Endothelial cell (in vitro differentiated cells): ENCODE results near the gene MYO7B. TPM values are rescaled to one million over a fixed set of nuclear protein-coding genes. Genes with fewer than 3 reads are reported as not detected.

ENCODE experiments used
- DNase-seq: peaks from one replicate; pipeline ENCODE4 v3.0.0; 2021; ENCODE audit warnings: low spot score
- H3K27ac Mint-ChIP-seq: one replicate; pipeline ENCODE4 v1.8.0; 2021; ENCODE audit warnings: mixed read lengths, inconsistent platforms; ENCODE audit not compliant: unreplicated experiment
- H3K27me3 Mint-ChIP-seq: one replicate; pipeline ENCODE4 v1.8.0; 2021; ENCODE audit warnings: mild to moderate bottlenecking, moderate library complexity, mixed read lengths, inconsistent platforms; ENCODE audit not compliant: unreplicated experiment
- H3K36me3 Mint-ChIP-seq: one replicate; pipeline ENCODE4 v1.8.0; 2021; ENCODE audit warnings: mild to moderate bottlenecking, low read depth, mixed read lengths, inconsistent platforms; ENCODE audit not compliant: unreplicated experiment
- H3K4me1 Mint-ChIP-seq: one replicate; pipeline ENCODE4 v1.8.0; 2021; ENCODE audit warnings: mild to moderate bottlenecking, mixed read lengths, inconsistent platforms; ENCODE audit not compliant: unreplicated experiment
- H3K4me3 Mint-ChIP-seq: one replicate; pipeline ENCODE4 v1.8.0; 2021; ENCODE audit warnings: mild to moderate bottlenecking, mixed read lengths, inconsistent platforms; ENCODE audit not compliant: unreplicated experiment
- H3K9me3 Mint-ChIP-seq: one replicate; pipeline ENCODE4 v1.8.0; 2021; ENCODE audit warnings: mixed read lengths, inconsistent platforms; ENCODE audit not compliant: unreplicated experiment
- total RNA-seq: library from RNA; stranded (reverse); fragmentation: NEBNext Ultra II Directional; extraction: Animal tissue kit (Norgen Biotek cat#: 25700); gene quantifications from one replicate; pipeline ENCODE4 v1.2.1, GENCODE V29; 2021; ENCODE audit not compliant: unreplicated experiment
- TF ChIP-seq, protein P1 (sequence below): fragments of 200-600 bp; sonication (generic); IDR thresholded peaks from one replicate; pipeline ENCODE4 v1.5.0; 2021; ENCODE audit warnings: antibody characterized with exemption; ENCODE audit not compliant: unreplicated experiment

Gene MYO7B
- total RNA-seq, 1 donor from 2014 or later, result 0.90 TPM

- Mint-ChIP-seq H3K9me3 (no peaks in the 10 kb centered on the region), H3K4me1 (no peaks in the 10 kb centered on the region), H3K4me3 (no peak overlapping the region), H3K27me3 (peaks cover 7% of the 10 kb centered on the region), H3K27ac (no peak overlapping the region), H3K36me3 (no peaks in the 10 kb centered on the region)
- TF ChIP-seq, protein P1, sequence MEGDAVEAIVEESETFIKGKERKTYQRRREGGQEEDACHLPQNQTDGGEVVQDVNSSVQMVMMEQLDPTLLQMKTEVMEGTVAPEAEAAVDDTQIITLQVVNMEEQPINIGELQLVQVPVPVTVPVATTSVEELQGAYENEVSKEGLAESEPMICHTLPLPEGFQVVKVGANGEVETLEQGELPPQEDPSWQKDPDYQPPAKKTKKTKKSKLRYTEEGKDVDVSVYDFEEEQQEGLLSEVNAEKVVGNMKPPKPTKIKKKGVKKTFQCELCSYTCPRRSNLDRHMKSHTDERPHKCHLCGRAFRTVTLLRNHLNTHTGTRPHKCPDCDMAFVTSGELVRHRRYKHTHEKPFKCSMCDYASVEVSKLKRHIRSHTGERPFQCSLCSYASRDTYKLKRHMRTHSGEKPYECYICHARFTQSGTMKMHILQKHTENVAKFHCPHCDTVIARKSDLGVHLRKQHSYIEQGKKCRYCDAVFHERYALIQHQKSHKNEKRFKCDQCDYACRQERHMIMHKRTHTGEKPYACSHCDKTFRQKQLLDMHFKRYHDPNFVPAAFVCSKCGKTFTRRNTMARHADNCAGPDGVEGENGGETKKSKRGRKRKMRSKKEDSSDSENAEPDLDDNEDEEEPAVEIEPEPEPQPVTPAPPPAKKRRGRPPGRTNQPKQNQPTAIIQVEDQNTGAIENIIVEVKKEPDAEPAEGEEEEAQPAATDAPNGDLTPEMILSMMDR, result no peak
- DNase-seq, result no peak
Measured at GRCh38 chr2:127573771-127574170, 38.3 kb downstream of the MYO7B start.

- Mint-ChIP-seq H3K9me3 (no peaks in the 10 kb centered on the region), H3K27ac (no peak overlapping the region), H3K27me3 (peaks cover 7% of the 10 kb centered on the region), H3K4me3 (no peak overlapping the region), H3K36me3 (no peaks in the 10 kb centered on the region), H3K4me1 (no peaks in the 10 kb centered on the region)
- TF ChIP-seq, protein P1, result no peak
- no peak for DNase-seq
Measured at GRCh38 chr2:127574656-127575055, 39.2 kb downstream of the MYO7B start.

DNA sequence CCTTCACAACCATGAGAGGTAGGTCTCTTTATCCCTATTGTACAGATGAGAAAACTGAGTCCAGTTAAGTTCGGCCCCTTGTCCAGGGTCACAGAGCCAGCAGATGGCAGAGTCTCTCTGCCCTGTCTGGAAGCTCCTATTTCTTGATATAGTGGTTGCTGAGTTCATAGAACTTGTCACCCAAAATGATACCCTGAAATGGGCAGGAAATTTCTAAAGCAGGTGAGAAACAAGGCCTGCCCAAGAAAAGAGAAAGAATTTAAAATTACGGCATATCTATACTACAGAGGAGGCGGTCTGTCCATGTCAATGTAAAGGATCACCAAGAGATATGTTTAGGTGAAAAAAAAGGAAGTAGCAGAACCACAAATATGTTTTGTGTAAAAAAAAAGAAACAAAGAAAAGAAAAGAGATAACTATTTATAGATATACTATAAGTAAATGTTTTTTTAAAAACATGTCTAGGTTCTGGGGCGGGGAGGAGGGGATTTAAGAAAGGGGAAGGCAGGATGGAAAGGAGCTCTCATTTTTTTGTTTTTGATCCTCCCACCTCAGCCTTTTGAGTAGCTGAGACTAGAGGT is 39.8 kb downstream of the MYO7B start:
- TF ChIP-seq, protein P1, result no peak
- Mint-ChIP-seq H3K27me3 (peaks cover 7% of the 10 kb centered on the region), H3K4me3 (no peak overlapping the region), H3K4me1 (no peaks in the 10 kb centered on the region), H3K9me3 (no peaks in the 10 kb centered on the region), H3K36me3 (no peaks in the 10 kb centered on the region), H3K27ac (no peak overlapping the region)
- DNase-seq, result no peak

DNA sequence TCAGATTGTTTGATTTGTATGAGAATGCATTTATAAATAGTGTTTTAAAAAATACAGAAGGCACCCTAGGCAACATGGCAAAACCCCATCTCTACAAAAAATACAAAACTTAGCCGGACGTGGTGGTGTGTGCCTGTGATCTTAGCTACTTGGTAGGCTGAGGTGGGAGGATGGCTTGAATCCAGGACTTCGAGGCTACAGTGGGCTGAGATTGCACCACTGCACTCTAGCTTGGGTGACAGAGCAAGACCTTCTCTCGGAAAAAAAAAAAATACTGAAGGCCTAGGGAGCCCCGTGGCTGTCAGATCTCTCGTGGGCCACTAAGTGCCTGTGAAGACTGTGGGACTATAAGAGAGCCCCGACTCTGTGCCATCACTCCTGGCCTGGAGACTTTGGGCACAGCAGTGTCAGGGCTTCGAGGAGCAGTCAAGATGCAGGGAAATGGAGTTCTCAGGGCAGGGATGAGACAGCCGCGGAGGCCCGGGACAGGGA is 40.5 kb downstream of the MYO7B start:
- H3K9me3 Mint-ChIP-seq, result no peaks in the 10 kb centered on the region
- H3K27ac Mint-ChIP-seq, result no peak overlapping the region
- TF ChIP-seq, protein P1, result no peak
- DNase-seq, result no peak
- H3K36me3 Mint-ChIP-seq, result no peaks in the 10 kb centered on the region
- H3K27me3 Mint-ChIP-seq, result peaks cover 7% of the 10 kb centered on the region
- no peaks in the 10 kb centered on the region for H3K4me1 Mint-ChIP-seq
- no peak overlapping the region for H3K4me3 Mint-ChIP-seq

GRCh38 chr2:127576433-127577207 is 41.1 kb downstream of the MYO7B start:
- peaks cover 7% of the 10 kb centered on the region for H3K27me3 Mint-ChIP-seq
- H3K9me3 Mint-ChIP-seq, result no peaks in the 10 kb centered on the region
- DNase-seq, result no peak
- no peaks in the 10 kb centered on the region for H3K36me3 Mint-ChIP-seq
- TF ChIP-seq, protein P1, result no peak
- H3K27ac Mint-ChIP-seq, result no peak overlapping the region
- no peaks in the 10 kb centered on the region for H3K4me1 Mint-ChIP-seq
- H3K4me3 Mint-ChIP-seq, result no peak overlapping the region
